Kidney (tissue), 14 donors: ENCODE results near the gene SNRNP70. TPM values are rescaled to one million over a fixed set of nuclear protein-coding genes. Genes with fewer than 3 reads are reported as not detected.
"Not testable (repeated sequence)": the region's sequence is repeated elsewhere in the genome, so short reads cannot be mapped to it uniquely, and the experiment has no call there.

Experiments used
- DNase-seq, 5 donors: peaks; one replicate each; pipeline ENCODE4 v3.0.0-alpha.2; 2013 to 2020
- FAIRE-seq: peaks from 2 replicates; lab custom pipeline; 2012; peaks lifted over from hg19 to GRCh38; lab: Jason Lieb, UNC
- H3K27ac ChIP-seq, 2 donors: one replicate each; pipeline ENCODE4 v1.7.0; 2013; ENCODE audit warnings: low read depth in 2 of 2, low read length in 2 of 2, inconsistent platforms in 1 of 2
- H3K27me3 ChIP-seq: one replicate; pipeline ENCODE4 v1.7.1; 2013; ENCODE audit warnings: low read length, inconsistent platforms; ENCODE audit not compliant: control insufficient read depth, insufficient read depth
- H3K36me3 ChIP-seq, 3 donors: one replicate each; pipeline versions ENCODE4 v1.7.0 to v1.7.1; 2013; ENCODE audit warnings: low read length in 3 of 3, control low read depth in 1 of 3, inconsistent platforms in 1 of 3; ENCODE audit not compliant: insufficient read depth in 3 of 3, control insufficient read depth in 2 of 3
- H3K4me1 ChIP-seq, 3 donors: one replicate each; pipeline versions ENCODE4 v1.7.0 to v1.7.1; 2013; ENCODE audit warnings: low read length in 3 of 3, inconsistent platforms in 1 of 3, low read depth in 1 of 3; ENCODE audit not compliant: control insufficient read depth in 2 of 3, insufficient read depth in 2 of 3
- H3K4me3 ChIP-seq, 3 donors: one replicate each; pipeline versions ENCODE4 v1.7.0 to v1.8.1; 2013; ENCODE audit warnings: low read length in 3 of 3, control low read depth in 1 of 3, inconsistent platforms in 1 of 3
- H3K9ac ChIP-seq, 3 donors: one replicate each; pipeline versions ENCODE4 v1.7.0 to v1.7.1; 2013; ENCODE audit warnings: low read length in 3 of 3, control low read depth in 1 of 3, inconsistent platforms in 1 of 3
- H3K9me3 ChIP-seq, 3 donors: one replicate each; pipeline versions ENCODE4 v1.7.0 to v1.7.1; 2013; ENCODE audit warnings: low read length in 3 of 3, control low read depth in 1 of 3, inconsistent platforms in 1 of 3; ENCODE audit not compliant: control insufficient read depth in 2 of 3, insufficient read depth in 1 of 3
- CTCF ChIP-seq: IDR thresholded peaks from 3 replicates; pipeline ENCODE4 v1.5.1; 2012; ENCODE audit warnings: mild to moderate bottlenecking, moderate library complexity, borderline replicate concordance; ENCODE audit not compliant: insufficient read depth; ENCODE audit errors: extremely low read depth
- intact Hi-C: fragments of 100-400 bp; cut with DNase I; formaldehyde crosslinking; loops from one replicate; pipeline ENCODE4 v1.11.1; 2022
- polyA plus RNA-seq: library from polyadenylated mRNA; stranded (reverse); fragments of 350-450 nt; fragmentation: Illumina TruSeq; extraction: RNeasy Lipid Tissue Mini Kit (QIAGEN cat#74804); gene quantifications from one replicate; pipeline ENCODE4 v1.2.3, GENCODE V29; 2014; ENCODE audit warnings: low read depth, low replicate concordance; ENCODE audit not compliant: insufficient read depth
- total RNA-seq: library from RNA; stranded (reverse); fragmentation: NEBNext Ultra II Directional; extraction: Animal tissue kit (Norgen Biotek cat#: 25700); gene quantifications from one replicate; pipeline ENCODE4 v1.2.1, GENCODE V29; 2021
- donor health status: control.
- donor health status: control.
- donor health status: control.
- donor health status: control.
- donor health status: control.
- donor health status: DM: yes; HTN: yes; CAD: no.
- donor health status: Normal renal cell carcinoma (clear cell type).

Gene SNRNP70
- total and polyA plus RNA-seq, 2 donors from 2014 or later = 144 to 203 TPM

DNA sequence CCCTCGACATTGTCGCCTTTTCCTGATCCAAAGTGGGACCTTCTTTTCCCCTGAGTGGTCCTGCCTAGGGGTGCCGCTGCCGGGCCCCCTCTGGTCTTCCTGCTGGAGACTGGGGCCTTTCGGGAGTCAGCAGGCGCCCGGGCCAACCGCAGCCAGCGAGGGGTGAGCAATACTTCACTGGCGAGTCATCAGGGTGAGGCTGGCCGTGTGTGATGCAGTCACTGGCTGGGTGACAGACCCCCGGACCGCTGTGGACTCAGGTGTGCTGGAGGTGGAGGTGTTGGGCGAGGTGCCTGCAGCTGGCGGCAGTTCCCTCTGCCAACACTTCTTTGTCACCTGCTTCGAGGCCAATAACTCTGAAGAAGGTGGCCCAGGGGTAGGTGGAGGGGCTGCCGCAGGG is 43.1 kb upstream of the SNRNP70 start:
- Histone ChIP-seq H3K4me3 (no peak overlapping the region), H3K27me3 (no peaks in the 10 kb centered on the region), H3K27ac (no peak overlapping the region), H3K4me1 (no peaks in the 10 kb centered on the region), H3K9ac (no peak overlapping the region), H3K36me3 (no peaks in the 10 kb centered on the region), H3K9me3 (no peaks in the 10 kb centered on the region)
- TF ChIP-seq CTCF = no peak
- DNase-seq (no peak), FAIRE-seq (no peak)
- intact Hi-C loops = no loop called here

DNA sequence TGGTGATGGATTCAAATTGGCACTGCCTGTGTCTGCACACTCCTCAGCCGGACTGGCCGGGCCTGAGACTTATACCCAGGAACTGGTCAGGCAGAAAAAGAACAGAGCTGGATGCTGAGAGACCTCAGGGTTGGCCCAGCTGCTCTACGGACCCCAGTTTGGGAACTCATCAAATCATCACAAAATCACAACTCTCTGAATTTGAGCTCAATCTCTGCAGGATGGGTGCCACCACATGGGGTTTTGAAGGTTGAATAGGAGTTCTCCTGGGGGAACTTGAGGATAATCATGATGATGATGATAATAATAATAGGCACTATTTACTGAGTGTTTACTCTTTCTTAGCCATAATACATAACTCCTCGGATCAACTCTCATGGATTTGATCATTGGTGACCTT is 42.6 kb upstream of the SNRNP70 start:
- H3K4me1 ChIP-seq, H3K9me3 ChIP-seq, H3K9ac ChIP-seq, H3K27me3 ChIP-seq, H3K4me3 ChIP-seq, DNase-seq, FAIRE-seq, intact Hi-C loops, H3K27ac ChIP-seq, H3K36me3 ChIP-seq: not testable (repeated sequence)

DNA sequence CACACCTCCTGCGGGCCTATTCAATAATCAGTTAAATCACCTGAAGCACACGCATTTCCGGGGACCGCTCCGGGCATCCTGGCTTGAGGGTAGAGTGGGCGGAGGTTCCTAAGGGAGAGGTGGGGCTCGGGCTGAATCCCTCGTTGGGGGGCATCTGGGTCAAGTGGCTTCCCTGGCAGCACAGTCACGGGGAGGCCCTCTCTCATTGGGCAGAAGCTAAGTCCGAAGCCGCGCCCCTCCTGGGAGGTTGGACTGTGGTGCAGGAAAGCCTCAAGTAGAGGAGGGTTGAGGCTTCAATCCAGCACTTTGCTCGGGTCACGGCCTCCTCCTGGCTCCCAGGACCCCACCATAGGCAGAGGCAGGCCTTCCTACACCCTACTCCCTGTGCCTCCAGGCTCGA is 41.7 kb upstream of the SNRNP70 start, which contains the start of gene CGB5:
Gene CGB5, plus strand, starts transcription at position 301 of the 400 bp plus-strand sequence. CDS start 362 bp downstream, outside the sequence.
- intact Hi-C loops, H3K27me3 ChIP-seq, H3K9me3 ChIP-seq, H3K9ac ChIP-seq, H3K4me1 ChIP-seq, H3K4me3 ChIP-seq, DNase-seq, H3K36me3 ChIP-seq, H3K27ac ChIP-seq, FAIRE-seq: not testable (repeated sequence)

DNA sequence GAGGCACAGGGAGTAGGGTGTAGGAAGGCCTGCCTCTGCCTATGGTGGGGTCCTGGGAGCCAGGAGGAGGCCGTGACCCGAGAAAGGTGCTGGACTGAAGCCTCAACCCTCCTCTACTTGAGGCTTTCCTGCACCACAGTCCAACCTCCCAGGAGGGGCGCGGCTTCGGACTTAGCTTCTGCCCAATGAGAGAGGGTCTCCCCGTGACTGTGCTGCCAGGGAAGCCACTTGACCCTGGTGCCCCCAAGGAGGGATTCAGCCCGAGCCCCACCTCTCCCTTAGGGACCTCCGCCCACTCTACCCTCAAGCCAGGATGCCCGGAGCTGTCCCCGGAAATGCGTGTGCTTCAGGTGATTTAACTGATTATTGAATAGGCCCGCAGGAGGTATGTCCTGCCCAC is 36.2 kb upstream of the SNRNP70 start, which contains the start of gene CGB8:
Gene CGB8, minus strand, starts transcription at position 101 of the 400 bp plus-strand sequence. CDS start 372 bp downstream, outside the sequence.
- H3K27ac ChIP-seq, H3K4me3 ChIP-seq, intact Hi-C loops: not testable (repeated sequence)

DNA sequence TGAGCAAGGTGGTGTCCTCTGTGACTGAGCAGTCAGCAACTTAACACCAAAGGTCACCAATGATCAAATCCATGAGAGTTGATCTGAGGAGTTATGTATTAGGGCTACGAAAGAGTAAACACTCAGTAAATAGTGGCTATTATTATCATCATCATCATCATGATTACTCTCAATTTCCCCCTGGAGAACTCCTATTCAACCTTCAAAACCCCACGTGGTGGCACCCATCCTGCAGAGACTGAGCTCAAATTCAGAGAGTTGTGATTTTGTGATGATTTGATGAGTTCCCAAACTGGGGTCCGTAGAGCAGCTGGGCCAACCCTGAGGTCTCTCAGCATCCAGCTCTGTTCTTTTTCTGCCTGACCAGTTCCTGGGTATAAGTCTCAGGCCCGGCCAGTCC is 35.4 kb upstream of the SNRNP70 start:
- H3K4me1 ChIP-seq, FAIRE-seq, DNase-seq: not testable (repeated sequence)

More for the DNA sequence above, 36.2 kb upstream of the SNRNP70 start, which contains the start of gene CGB8:
- FAIRE-seq, H3K9me3 ChIP-seq, H3K9ac ChIP-seq, DNase-seq, H3K36me3 ChIP-seq, H3K4me1 ChIP-seq, H3K27me3 ChIP-seq: not testable (repeated sequence)

DNA sequence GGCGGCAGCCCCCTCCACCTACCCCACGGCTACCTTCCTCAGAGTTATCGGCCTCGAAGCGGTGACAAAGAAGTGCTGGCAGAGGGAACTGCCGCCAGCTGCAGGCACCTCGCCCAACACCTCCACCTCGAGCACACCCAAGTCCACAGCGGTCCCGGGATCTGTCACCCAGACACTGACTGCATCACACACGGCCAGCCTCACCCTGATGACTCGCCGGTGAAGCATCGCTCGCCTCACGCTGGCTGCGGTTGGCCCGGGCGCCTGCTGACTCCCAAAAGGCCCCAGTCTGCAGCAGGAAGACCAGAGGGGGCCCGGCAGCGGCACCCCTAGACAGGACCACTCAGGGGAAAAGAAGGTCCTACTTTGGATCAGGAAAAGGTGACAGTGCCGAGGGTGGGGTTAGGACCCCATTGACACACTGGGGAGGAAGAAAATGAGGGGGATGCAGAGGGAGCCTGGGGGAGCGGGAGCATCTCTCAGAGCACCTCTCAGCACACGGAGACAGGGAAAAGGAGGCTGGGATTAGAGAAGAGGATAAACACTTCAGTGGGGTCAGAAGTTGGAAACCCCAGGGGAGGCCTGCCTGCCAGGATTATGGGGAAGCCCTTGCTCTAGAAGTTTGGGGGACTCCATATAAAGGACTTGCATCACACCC is 34.7 kb upstream of the SNRNP70 start:
- FAIRE-seq, DNase-seq, H3K4me1 ChIP-seq, H3K9ac ChIP-seq, H3K27me3 ChIP-seq, H3K4me3 ChIP-seq, H3K9me3 ChIP-seq, intact Hi-C loops, H3K27ac ChIP-seq, H3K36me3 ChIP-seq: not testable (repeated sequence)

More for the DNA sequence above, 35.4 kb upstream of the SNRNP70 start:
- H3K36me3 ChIP-seq, H3K27ac ChIP-seq, H3K9me3 ChIP-seq, H3K4me3 ChIP-seq, H3K9ac ChIP-seq, H3K27me3 ChIP-seq, intact Hi-C loops: not testable (repeated sequence)
